Transverse colon (tissue), 4 donors: ENCODE data around the gene PNPLA4. TPM values are rescaled to one million over a fixed set of nuclear protein-coding genes. Genes with fewer than 3 reads are reported as not detected.

Experiments
- DNase-seq: peaks from one replicate; pipeline ENCODE4 v3.0.0-alpha.2; 2019
- H3K27ac ChIP-seq, 4 donors: fragments of 200-600 bp; sonication (generic); 2 replicates each; pipeline ENCODE4 v1.5.1; 2016 to 2018; ENCODE audit warnings: inconsistent platforms in 4 of 4
- H3K27me3 ChIP-seq: fragments of 200-600 bp; sonication (generic); 2 replicates; pipeline ENCODE4 v1.5.1; 2017; ENCODE audit warnings: inconsistent platforms
- H3K36me3 ChIP-seq, 4 donors: fragments of 200-600 bp; sonication (generic); 2 replicates each; pipeline ENCODE4 v1.5.1; 2017 to 2019; ENCODE audit warnings: inconsistent platforms in 4 of 4
- H3K4me1 ChIP-seq, 4 donors: fragments of 200-600 bp; sonication (generic); 2 replicates each; pipeline ENCODE4 v1.5.1; 2017 to 2020; ENCODE audit warnings: inconsistent platforms in 4 of 4
- H3K4me3 ChIP-seq, 4 donors: fragments of 200-600 bp; sonication (generic); 1 replicate in 1 of 4; 2 replicates in 3 of 4; pipeline versions ENCODE4 v1.5.1 to v1.6.1; 2017 to 2019; ENCODE audit warnings: inconsistent platforms in 4 of 4
- H3K9me3 ChIP-seq, 2 donors: fragments of 200-600 bp; sonication (generic); 2 replicates each; pipeline ENCODE4 v1.5.1; 2017 to 2019; ENCODE audit warnings: inconsistent platforms in 2 of 2
- EP300 ChIP-seq: sonication (generic); formaldehyde crosslinking; IDR thresholded peaks from one replicate; pipeline ENCODE4 v1.6.1; 2017; ENCODE audit warnings: antibody characterized with exemption, low read depth
- POLR2A ChIP-seq: fragments of 450-650 bp; IDR thresholded peaks from one replicate; pipeline ENCODE4 v1.6.1; 2016; ENCODE audit warnings: antibody characterized with exemption, mild to moderate bottlenecking, moderate library complexity
- POLR2AphosphoS5 ChIP-seq, 3 donors: sonication (generic); formaldehyde crosslinking; IDR thresholded peaks; one replicate each; pipeline ENCODE4 v1.6.1; 2016; ENCODE audit warnings: antibody characterized with exemption in 3 of 3
- WGBS, 2 donors: methylation state at CpG; one replicate each; pipeline ENCODE4 v1.1.5; 2018; ENCODE audit warnings: low coverage in 1 of 2; 5-methylcytosine and 5-hydroxymethylcytosine counted together
- in situ Hi-C, 4 donors: fragments of 200-750 bp; cut with MboI; loops; one replicate each; pipeline versions ENCODE4 v1.15.0 to v1.15.1; 2017; ENCODE audit warnings: low sequenced_read_pairs in 3 of 4, low pct_ligation_motif_present in 1 of 4, low pct_unique_long_range_greater_than_20kb in 1 of 4
- intact Hi-C: fragments of 100-400 bp; cut with DNase I; formaldehyde crosslinking; loops from one replicate; pipeline ENCODE4 v1.15.1; 2023; ENCODE audit warnings: low total_unique reads
- total RNA-seq, 4 donors: library from RNA; depleted of rRNA; stranded (reverse); fragments of >200 nt; gene quantifications; one replicate each; pipeline ENCODE4 v1.1.0, GENCODE V29; 2016
- TF ChIP-seq, protein P1 (sequence below), 5 experiments: fragments of 200-600 bp in 3 of 5; fragments of 450-650 bp in 2 of 5; sonication (generic) in 3 of 5; IDR thresholded peaks; 1 replicate in 2 of 5; 2 replicates in 3 of 5; pipeline ENCODE4 v1.5.1; 2016 to 2017; ENCODE audit warnings: antibody characterized with exemption in 5 of 5, inconsistent platforms in 3 of 5, mild to moderate bottlenecking in 2 of 5, moderate library complexity in 1 of 5

PNPLA4 gene, protein sequence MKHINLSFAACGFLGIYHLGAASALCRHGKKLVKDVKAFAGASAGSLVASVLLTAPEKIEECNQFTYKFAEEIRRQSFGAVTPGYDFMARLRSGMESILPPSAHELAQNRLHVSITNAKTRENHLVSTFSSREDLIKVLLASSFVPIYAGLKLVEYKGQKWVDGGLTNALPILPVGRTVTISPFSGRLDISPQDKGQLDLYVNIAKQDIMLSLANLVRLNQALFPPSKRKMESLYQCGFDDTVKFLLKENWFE
- 10 to 100 TPM in 3 of 4 donors, under 1 TPM in 1; 0.75 to 26.8 (median 17.2) TPM for total RNA-seq

DNA sequence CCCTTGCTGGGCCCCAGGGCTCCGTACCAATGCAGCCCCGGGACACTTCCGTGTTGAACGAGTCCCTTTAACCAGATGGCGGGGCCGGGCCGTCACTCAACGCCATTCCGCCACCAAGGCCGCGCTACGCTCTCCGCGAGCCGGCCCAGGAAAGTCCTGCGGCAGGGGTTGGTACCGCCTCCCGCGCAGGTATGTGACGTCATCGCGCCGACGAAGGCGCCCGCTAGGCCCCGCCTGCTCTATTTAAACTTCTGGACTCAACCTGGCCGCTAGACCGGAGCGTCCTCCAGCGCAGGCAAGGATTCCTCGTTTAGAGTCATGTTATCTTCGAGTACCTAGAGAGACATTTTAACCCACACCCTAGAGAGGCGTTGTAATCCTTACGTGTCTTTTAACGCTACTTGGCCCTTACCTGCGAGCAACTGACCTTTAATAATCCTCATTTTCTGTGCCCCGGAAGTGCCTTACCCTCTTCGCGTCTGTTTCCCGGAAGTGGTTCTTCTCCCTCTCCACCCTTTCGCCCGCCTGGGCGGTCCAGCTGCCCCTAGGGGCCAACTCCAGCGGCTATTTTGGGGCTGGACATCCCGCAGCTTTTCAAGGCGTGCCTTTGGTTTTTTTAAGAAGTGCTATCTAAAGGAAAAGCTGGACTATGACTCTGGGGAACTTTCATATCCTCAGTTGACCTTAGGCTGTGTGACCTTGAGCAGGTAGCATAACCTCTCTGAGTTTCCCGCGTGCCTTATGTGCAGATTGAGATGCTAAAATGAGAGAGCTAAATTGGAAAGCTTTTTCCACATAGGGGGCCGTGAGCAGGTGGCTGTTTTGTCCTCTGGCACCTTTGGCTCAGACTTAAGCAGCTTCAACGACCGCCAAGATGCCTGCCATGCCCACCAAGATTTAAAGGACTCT lies at the start of gene PNPLA4:
TSS of gene PNPLA4 (minus strand) at position 155 of the 909 bp plus-strand sequence. CDS start 1,294 bp downstream, outside the sequence.
- peak within 1 kb of the TSS; percentile 36 to 59 (median 44) for H3K4me3 ChIP-seq
- TF ChIP-seq POLR2A (peak; percentile 76), POLR2AphosphoS5 (IDR thresholded peaks at IDR 0.05) (peak; percentile 46 to 81 (median 80)), EP300 (no peak)
- TF ChIP-seq, protein P1, sequence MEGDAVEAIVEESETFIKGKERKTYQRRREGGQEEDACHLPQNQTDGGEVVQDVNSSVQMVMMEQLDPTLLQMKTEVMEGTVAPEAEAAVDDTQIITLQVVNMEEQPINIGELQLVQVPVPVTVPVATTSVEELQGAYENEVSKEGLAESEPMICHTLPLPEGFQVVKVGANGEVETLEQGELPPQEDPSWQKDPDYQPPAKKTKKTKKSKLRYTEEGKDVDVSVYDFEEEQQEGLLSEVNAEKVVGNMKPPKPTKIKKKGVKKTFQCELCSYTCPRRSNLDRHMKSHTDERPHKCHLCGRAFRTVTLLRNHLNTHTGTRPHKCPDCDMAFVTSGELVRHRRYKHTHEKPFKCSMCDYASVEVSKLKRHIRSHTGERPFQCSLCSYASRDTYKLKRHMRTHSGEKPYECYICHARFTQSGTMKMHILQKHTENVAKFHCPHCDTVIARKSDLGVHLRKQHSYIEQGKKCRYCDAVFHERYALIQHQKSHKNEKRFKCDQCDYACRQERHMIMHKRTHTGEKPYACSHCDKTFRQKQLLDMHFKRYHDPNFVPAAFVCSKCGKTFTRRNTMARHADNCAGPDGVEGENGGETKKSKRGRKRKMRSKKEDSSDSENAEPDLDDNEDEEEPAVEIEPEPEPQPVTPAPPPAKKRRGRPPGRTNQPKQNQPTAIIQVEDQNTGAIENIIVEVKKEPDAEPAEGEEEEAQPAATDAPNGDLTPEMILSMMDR (IDR thresholded peaks at IDR 0.05), result peak in 4 of 5 experiments; percentile 15 to 31 (median 17)
- 9% methylated on average over 43 of the region's 52 CpGs; no CpG with 5 or more reads in 1 of the 2 donors for WGBS, 2 donors
- no peaks in the 10 kb centered on the region for H3K27me3 ChIP-seq
- peak within 1 kb of the TSS; percentile 76 to 86 (median 82) for H3K27ac ChIP-seq
- intact Hi-C loops (no loop called here), in situ Hi-C loops (no loop called here)
- H3K36me3 ChIP-seq, result no peaks in the 10 kb centered on the region
- DNase-seq, result peak; percentile 93
- H3K4me1 ChIP-seq, result peaks cover 0 to 7% (median 2%) of the 10 kb centered on the region in 4 donors
- no peaks in the 10 kb centered on the region for H3K9me3 ChIP-seq

DNA sequence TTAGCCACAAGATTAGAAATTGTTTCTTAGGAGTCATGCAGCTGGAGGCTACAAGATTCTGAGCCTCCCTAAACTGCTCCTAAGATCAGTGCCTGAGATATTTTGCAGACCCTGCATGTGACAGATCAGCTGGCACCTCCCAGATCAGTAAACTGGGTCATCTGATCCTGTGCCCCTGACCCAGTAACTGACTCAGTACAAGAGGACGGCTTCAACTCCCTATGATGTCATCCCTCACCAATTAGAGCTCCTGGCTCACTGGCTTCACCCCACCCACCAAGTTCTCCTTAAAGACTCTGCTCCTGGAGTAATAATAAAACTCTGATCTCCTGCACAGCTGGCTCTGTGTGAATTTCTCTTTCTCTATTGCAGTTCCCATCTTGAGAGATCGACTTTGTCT lies 45.4 kb upstream of the PNPLA4 start:
- no peaks in the 10 kb centered on the region for H3K36me3 ChIP-seq
- H3K4me1 ChIP-seq, result no peaks in the 10 kb centered on the region
- intact Hi-C loops (no loop called here), in situ Hi-C loops (no loop called here)
- 68% methylated on average over 2 of the region's 2 CpGs; no CpG with 5 or more reads in 1 of the 2 donors for WGBS, 2 donors
- DNase-seq, result no peak
- H3K4me3 ChIP-seq, result no peak overlapping the region
- TF ChIP-seq, protein P1 (IDR thresholded peaks at IDR 0.05), result no peak
- TF ChIP-seq POLR2A, result no peak
- no peak for TF ChIP-seq EP300
- no peak overlapping the region for H3K27ac ChIP-seq
- H3K9me3 ChIP-seq, result no peaks in the 10 kb centered on the region
- no peaks in the 10 kb centered on the region for H3K27me3 ChIP-seq

DNA sequence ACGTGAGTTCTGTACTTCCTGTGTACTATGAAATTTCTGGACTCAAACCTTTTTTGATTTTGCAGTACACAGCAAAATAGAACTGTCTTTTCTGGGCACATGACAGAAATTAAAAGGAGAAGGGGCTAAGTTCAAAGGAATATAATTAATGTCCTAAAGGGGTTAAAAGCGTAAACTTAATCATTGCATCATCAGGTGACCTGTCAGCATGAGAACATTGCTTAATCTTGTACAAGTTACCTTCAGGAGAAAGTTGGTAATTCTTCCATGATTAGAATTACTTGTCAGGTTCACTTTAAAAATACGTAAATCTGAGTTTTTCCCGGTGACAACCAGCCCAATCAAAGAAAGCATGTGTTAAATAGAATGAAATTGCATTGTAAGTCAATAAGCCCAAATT lies 43.2 kb upstream of the PNPLA4 start:
- no peak for TF ChIP-seq EP300
- no peak for TF ChIP-seq POLR2AphosphoS5 (IDR thresholded peaks at IDR 0.05)
- TF ChIP-seq POLR2A, result no peak
- TF ChIP-seq, protein P1 (IDR thresholded peaks at IDR 0.05), result no peak
- Histone ChIP-seq H3K4me3 (no peak overlapping the region), H3K27me3 (no peaks in the 10 kb centered on the region), H3K27ac (no peak overlapping the region), H3K36me3 (no peaks in the 10 kb centered on the region), H3K4me1 (no peaks in the 10 kb centered on the region), H3K9me3 (no peaks in the 10 kb centered on the region)
- DNase-seq, result no peak
- WGBS, 2 donors, result 91 to 100% methylated on average over 3 to 4 of the region's 4 CpGs
- in situ Hi-C loops, result no loop called here
- intact Hi-C loops, result no loop called here

DNA sequence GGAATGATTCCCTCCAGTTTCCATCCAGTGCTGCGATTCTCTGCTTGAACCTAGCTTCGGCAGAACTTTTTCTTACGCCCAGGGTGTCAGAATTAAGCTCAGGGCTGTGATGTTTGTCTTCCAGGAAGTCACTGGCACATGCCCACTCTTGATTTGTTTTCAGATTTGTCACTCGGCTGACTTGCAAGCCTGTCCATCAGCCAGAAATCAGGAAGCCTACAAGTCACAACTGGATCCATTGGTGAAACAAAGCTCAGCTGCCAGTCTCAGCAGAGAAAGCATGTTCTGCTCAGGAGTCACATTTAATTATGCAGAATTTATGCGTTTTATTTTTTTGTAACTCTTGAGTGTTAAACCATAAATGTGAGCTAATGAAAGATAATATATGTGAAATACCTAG lies 38.2 kb upstream of the PNPLA4 start:
- no peaks in the 10 kb centered on the region for H3K36me3 ChIP-seq
- 80 to 95% methylated on average over 1 to 5 of the region's 5 CpGs for WGBS, 2 donors
- in situ Hi-C loops (no loop called here), intact Hi-C loops (no loop called here)
- no peaks in the 10 kb centered on the region for H3K4me1 ChIP-seq
- TF ChIP-seq, protein P1 (IDR thresholded peaks at IDR 0.05), result no peak
- TF ChIP-seq POLR2A, result no peak
- no peaks in the 10 kb centered on the region for H3K27me3 ChIP-seq
- no peak overlapping the region for H3K27ac ChIP-seq
- no peaks in the 10 kb centered on the region for H3K9me3 ChIP-seq
- no peak for DNase-seq
- no peak overlapping the region for H3K4me3 ChIP-seq
